KMS-11 (cell line): ENCODE data around the gene EP400.
"Not testable (repeated sequence)": the region's sequence is repeated elsewhere in the genome, so short reads cannot be mapped to it uniquely, and the experiment has no call there.

ENCODE experiments used
- H2AFZ ChIP-seq: fragments of 200-600 bp; sonication (generic); 2 replicates; pipeline ENCODE4 v1.6.1; 2016; ENCODE audit warnings: antibody characterized with exemption, mixed run types, low read depth
- H3K27ac ChIP-seq: fragments of 200-600 bp; sonication (generic); 2 replicates; pipeline ENCODE4 v1.6.1; 2016; ENCODE audit warnings: mild to moderate bottlenecking, mixed run types
- H3K27me3 ChIP-seq: fragments of 200-600 bp; sonication (generic); 2 replicates; pipeline ENCODE4 v1.6.1; 2017; ENCODE audit warnings: mild to moderate bottlenecking, low read depth, mixed run types, moderate library complexity; ENCODE audit not compliant: insufficient read depth
- H3K36me3 ChIP-seq: fragments of 200-600 bp; sonication (generic); 2 replicates; pipeline ENCODE4 v1.6.1; 2017; ENCODE audit warnings: mild to moderate bottlenecking, mixed run types; ENCODE audit not compliant: insufficient read depth
- H3K4me1 ChIP-seq: fragments of 200-600 bp; sonication (generic); 2 replicates; pipeline ENCODE4 v1.6.1; 2016; ENCODE audit warnings: mild to moderate bottlenecking, low read depth, mixed run types; ENCODE audit not compliant: poor library complexity, severe bottlenecking
- H3K4me2 ChIP-seq: fragments of 200-600 bp; sonication (generic); 2 replicates; pipeline ENCODE4 v1.7.0; 2016; ENCODE audit warnings: mild to moderate bottlenecking, mixed run types
- H3K4me3 ChIP-seq: fragments of 200-600 bp; sonication (generic); IDR thresholded peaks from 2 replicates; pipeline ENCODE4 v1.6.1; 2017; ENCODE audit warnings: low read depth, low read length, mixed read lengths; ENCODE audit not compliant: insufficient read depth
- H3K79me2 ChIP-seq: fragments of 200-600 bp; sonication (generic); 2 replicates; pipeline ENCODE4 v1.6.1; 2016; ENCODE audit warnings: low read depth, mixed run types; ENCODE audit not compliant: insufficient read depth
- H3K9ac ChIP-seq: fragments of 200-600 bp; sonication (generic); 2 replicates; pipeline ENCODE4 v1.6.1; 2016; ENCODE audit warnings: mild to moderate bottlenecking, mixed run types
- H4K20me1 ChIP-seq: fragments of 200-600 bp; sonication (generic); 2 replicates; pipeline ENCODE4 v1.6.1; 2016; ENCODE audit warnings: mild to moderate bottlenecking, mixed run types; ENCODE audit not compliant: insufficient read depth
- CTCF ChIP-seq: fragments of 200-600 bp; sonication (generic); conservative IDR thresholded peaks from 2 replicates; pipeline ENCODE4 v1.6.1; 2017; ENCODE audit warnings: low read depth, mild to moderate bottlenecking, antibody characterized with exemption, low read length, moderate library complexity, mixed read lengths

EP400 gene

GRCh38 chr12:132102297-132102696, 152.6 kb downstream of the EP400 start:
- Histone ChIP-seq H3K36me3 (no peaks in the 10 kb centered on the region), H3K4me1 (no peaks in the 10 kb centered on the region), H3K27ac (no peak overlapping the region), H3K9ac (no peak overlapping the region), H3K27me3 (no peaks in the 10 kb centered on the region), H3K79me2 (no peaks in the 10 kb centered on the region), H4K20me1 (no peaks in the 10 kb centered on the region), H2AFZ (no peak overlapping the region), H3K4me3 (no peak overlapping the region), H3K4me2 (no peak overlapping the region)
- TF ChIP-seq CTCF, result no peak

- H3K79me2 ChIP-seq, H3K36me3 ChIP-seq, H3K4me3 ChIP-seq, H3K27me3 ChIP-seq, H3K4me2 ChIP-seq, H4K20me1 ChIP-seq, H3K4me1 ChIP-seq, H2AFZ ChIP-seq, H3K9ac ChIP-seq, H3K27ac ChIP-seq: not testable (repeated sequence)
Observed at GRCh38 chr12:132103072-132103471, 153.3 kb downstream of the EP400 start.

- no peaks in the 10 kb centered on the region for H3K4me1 ChIP-seq
- no peaks in the 10 kb centered on the region for H3K36me3 ChIP-seq
- no peak overlapping the region for H2AFZ ChIP-seq
- H3K9ac ChIP-seq, result no peak overlapping the region
- TF ChIP-seq CTCF, result no peak
- H4K20me1 ChIP-seq, result no peaks in the 10 kb centered on the region
- H3K4me2 ChIP-seq, result no peak overlapping the region
- H3K27me3 ChIP-seq, result no peaks in the 10 kb centered on the region
- H3K79me2 ChIP-seq, result no peaks in the 10 kb centered on the region
- no peak overlapping the region for H3K27ac ChIP-seq
- no peak overlapping the region for H3K4me3 ChIP-seq
Observed at GRCh38 chr12:132103542-132104308, 154.0 kb downstream of the EP400 start.

- H3K27ac ChIP-seq, result no peak overlapping the region
- no peak overlapping the region for H3K4me2 ChIP-seq
- H3K27me3 ChIP-seq, result no peaks in the 10 kb centered on the region
- TF ChIP-seq CTCF, result no peak
- H3K79me2 ChIP-seq, result no peaks in the 10 kb centered on the region
- H3K36me3 ChIP-seq, result no peaks in the 10 kb centered on the region
- H3K9ac ChIP-seq, result no peak overlapping the region
- H3K4me3 ChIP-seq, result no peak overlapping the region
- H2AFZ ChIP-seq, result no peak overlapping the region
- H4K20me1 ChIP-seq, result no peaks in the 10 kb centered on the region
- no peaks in the 10 kb centered on the region for H3K4me1 ChIP-seq
Observed at GRCh38 chr12:132105467-132105866, 155.7 kb downstream of the EP400 start.

GRCh38 chr12:132106921-132107320, 157.2 kb downstream of the EP400 start:
- no peak overlapping the region for H3K27ac ChIP-seq
- H3K4me1 ChIP-seq, result no peaks in the 10 kb centered on the region
- no peak overlapping the region for H2AFZ ChIP-seq
- no peaks in the 10 kb centered on the region for H3K79me2 ChIP-seq
- TF ChIP-seq CTCF, result no peak
- no peaks in the 10 kb centered on the region for H3K36me3 ChIP-seq
- H3K4me2 ChIP-seq, result no peak overlapping the region
- no peaks in the 10 kb centered on the region for H4K20me1 ChIP-seq
- no peak overlapping the region for H3K9ac ChIP-seq
- H3K4me3 ChIP-seq, result no peak overlapping the region
- H3K27me3 ChIP-seq, result no peaks in the 10 kb centered on the region
